Right lobe of liver (tissue), 4 donors: ENCODE data around the gene SLC22A4.

Experiments used
- CTCF ChIP-seq, 4 donors: fragments of 200-600 bp in 3 of 4; fragments of 450-650 bp in 1 of 4; IDR thresholded peaks; one replicate each; pipeline versions ENCODE4 v1.5.1 to v1.8.0; 2016 to 2022; ENCODE audit warnings: antibody characterized with exemption in 4 of 4, mild to moderate bottlenecking in 2 of 4
- POLR2A ChIP-seq: fragments of 450-650 bp; IDR thresholded peaks from one replicate; pipeline ENCODE4 v1.6.1; 2017; ENCODE audit warnings: antibody characterized with exemption, mild to moderate bottlenecking
- donor health status: DM: no; HTN: no; CAD: no.
- donor health status: DM: no; HTN: no; CAD: no.
- donor health status: DM: no; HTN: yes; CAD: no.

- TF ChIP-seq CTCF (IDR thresholded peaks at IDR 0.05) = no peak
- TF ChIP-seq POLR2A = no peak
Measured at GRCh38 chr5:132259069-132259851, 34.9 kb upstream of the SLC22A4 start.
